ENCODE measurements around the gene PDIA2.

PDIA2 gene

GRCh38 chr16:301950-302349 is 19.0 kb downstream of the PDIA2 start:
- Histone ChIP-seq H3K9ac (ENCODE audit: low read length) (no peak overlapping the region), H4K20me1 (ENCODE audit: insufficient read depth, low read length) (no peaks in the 10 kb centered on the region), H3K4me1 (ENCODE audit: low read length) (no peaks in the 10 kb centered on the region), H3K9me3 (ENCODE audit: insufficient read depth, low read length) (no peaks in the 10 kb centered on the region), H3K27ac (ENCODE audit: low read length) (no peak overlapping the region), H2AFZ (ENCODE audit: low read depth, low read length) (no peak overlapping the region), H3K4me2 (ENCODE audit: low read length) (no peak overlapping the region), H3K4me3 (ENCODE audit: low read length) (no peak overlapping the region), H3K36me3 (replicated peaks; ENCODE audit: low read depth, low read length) (peaks cover 5% of the 10 kb centered on the region), H3K79me2 (ENCODE audit: low read length) (no peaks in the 10 kb centered on the region), H3K27me3 (ENCODE audit: low read depth, low read length) (no peaks in the 10 kb centered on the region)
- no peak for TF ChIP-seq EZH2phosphoT487 (IDR thresholded peaks at IDR 0.05; ENCODE audit: low read depth)
- TF ChIP-seq, protein P1, sequence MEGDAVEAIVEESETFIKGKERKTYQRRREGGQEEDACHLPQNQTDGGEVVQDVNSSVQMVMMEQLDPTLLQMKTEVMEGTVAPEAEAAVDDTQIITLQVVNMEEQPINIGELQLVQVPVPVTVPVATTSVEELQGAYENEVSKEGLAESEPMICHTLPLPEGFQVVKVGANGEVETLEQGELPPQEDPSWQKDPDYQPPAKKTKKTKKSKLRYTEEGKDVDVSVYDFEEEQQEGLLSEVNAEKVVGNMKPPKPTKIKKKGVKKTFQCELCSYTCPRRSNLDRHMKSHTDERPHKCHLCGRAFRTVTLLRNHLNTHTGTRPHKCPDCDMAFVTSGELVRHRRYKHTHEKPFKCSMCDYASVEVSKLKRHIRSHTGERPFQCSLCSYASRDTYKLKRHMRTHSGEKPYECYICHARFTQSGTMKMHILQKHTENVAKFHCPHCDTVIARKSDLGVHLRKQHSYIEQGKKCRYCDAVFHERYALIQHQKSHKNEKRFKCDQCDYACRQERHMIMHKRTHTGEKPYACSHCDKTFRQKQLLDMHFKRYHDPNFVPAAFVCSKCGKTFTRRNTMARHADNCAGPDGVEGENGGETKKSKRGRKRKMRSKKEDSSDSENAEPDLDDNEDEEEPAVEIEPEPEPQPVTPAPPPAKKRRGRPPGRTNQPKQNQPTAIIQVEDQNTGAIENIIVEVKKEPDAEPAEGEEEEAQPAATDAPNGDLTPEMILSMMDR (IDR thresholded peaks at IDR 0.05; ENCODE audit: low read depth, low read length) = no peak

- Histone ChIP-seq H3K27me3 (ENCODE audit: low read depth, low read length) (no peaks in the 10 kb centered on the region), H3K4me3 (ENCODE audit: low read length) (no peak overlapping the region), H3K9ac (ENCODE audit: low read length) (no peak overlapping the region), H3K9me3 (ENCODE audit: insufficient read depth, low read length) (no peaks in the 10 kb centered on the region), H4K20me1 (ENCODE audit: insufficient read depth, low read length) (no peaks in the 10 kb centered on the region), H2AFZ (ENCODE audit: low read depth, low read length) (no peak overlapping the region), H3K36me3 (replicated peaks; ENCODE audit: low read depth, low read length) (peaks cover 5% of the 10 kb centered on the region), H3K79me2 (ENCODE audit: low read length) (no peaks in the 10 kb centered on the region), H3K4me2 (ENCODE audit: low read length) (no peak overlapping the region), H3K27ac (ENCODE audit: low read length) (no peak overlapping the region), H3K4me1 (ENCODE audit: low read length) (no peaks in the 10 kb centered on the region)
- TF ChIP-seq, protein P1 (IDR thresholded peaks at IDR 0.05; ENCODE audit: low read depth, low read length) = no peak
- no peak for TF ChIP-seq EZH2phosphoT487 (IDR thresholded peaks at IDR 0.05; ENCODE audit: low read depth)
Measured at GRCh38 chr16:303760-304505, 21.0 kb downstream of the PDIA2 start.

DNA sequence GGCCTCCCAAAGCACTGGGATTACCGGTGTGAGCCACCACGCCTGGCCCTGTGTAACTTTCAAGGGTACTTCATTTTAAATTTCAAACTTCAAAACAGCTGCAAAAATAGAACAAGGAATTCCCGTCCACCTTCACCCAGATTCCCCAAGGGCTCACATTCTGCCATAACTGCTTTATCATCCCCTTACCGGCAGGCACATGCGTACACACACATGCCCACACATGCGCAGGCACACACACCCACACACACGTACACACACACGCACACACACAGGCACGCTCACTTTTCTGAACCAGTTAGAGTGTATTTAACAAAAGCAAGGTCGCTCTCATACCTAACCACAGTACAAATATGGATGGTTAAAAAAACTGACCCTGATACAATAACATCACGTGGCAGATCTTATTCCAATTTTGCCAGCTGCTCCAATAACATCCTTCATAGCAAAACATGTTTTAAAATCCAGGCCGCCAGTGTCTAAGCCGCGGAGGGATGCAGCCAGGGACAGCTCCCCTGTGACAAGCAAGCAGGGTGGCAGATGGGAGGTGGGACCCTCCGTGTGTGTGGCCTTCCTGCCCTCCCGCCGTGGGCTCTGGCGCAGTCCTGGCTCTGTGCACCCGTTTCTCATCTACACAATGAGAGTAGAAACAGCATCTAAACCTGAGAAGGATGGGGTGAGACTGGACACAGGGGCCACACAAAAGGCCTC is 23.1 kb downstream of the PDIA2 start:
- H3K4me2 ChIP-seq (ENCODE audit: low read length) = no peak overlapping the region
- TF ChIP-seq EZH2phosphoT487 (IDR thresholded peaks at IDR 0.05; ENCODE audit: low read depth) = no peak
- TF ChIP-seq, protein P1 (IDR thresholded peaks at IDR 0.05; ENCODE audit: low read depth, low read length) = no peak
- no peak overlapping the region for H3K9ac ChIP-seq (ENCODE audit: low read length)

DNA sequence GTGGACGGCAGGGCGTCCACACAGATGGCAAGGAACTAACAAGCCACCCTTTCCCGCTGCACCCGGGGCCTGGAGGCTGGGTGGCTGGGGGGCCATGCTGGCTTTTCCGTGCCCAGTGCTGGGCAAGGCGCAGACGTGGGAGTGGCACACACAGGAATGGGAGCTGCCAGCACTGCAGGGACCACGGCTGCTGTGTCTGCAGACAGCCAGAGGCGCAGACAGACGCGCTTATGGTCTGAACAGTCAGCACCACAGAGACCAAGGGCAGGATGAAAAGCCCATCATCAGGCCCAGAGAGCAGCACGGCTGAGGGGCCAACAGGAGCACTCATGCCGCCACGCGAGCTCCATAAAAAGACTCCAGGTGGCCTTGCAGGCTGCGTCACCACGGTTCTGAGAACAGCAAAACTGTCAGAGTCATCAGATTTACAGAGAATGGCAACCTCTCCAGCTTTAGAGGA is 24.0 kb downstream of the PDIA2 start:
- 0 out of 2 replicates have a peak, but pooled peaks cover 3% of the 10 kb centered on the region for H4K20me1 ChIP-seq (ENCODE audit: insufficient read depth, low read length)
- H3K27me3 ChIP-seq (ENCODE audit: low read depth, low read length) = no peaks in the 10 kb centered on the region
- no peak for TF ChIP-seq EZH2phosphoT487 (IDR thresholded peaks at IDR 0.05; ENCODE audit: low read depth)
- TF ChIP-seq, protein P1 (IDR thresholded peaks at IDR 0.05; ENCODE audit: low read depth, low read length) = no peak
- H3K4me2 ChIP-seq (ENCODE audit: low read length) = no peak overlapping the region
- H3K27ac ChIP-seq (ENCODE audit: low read length) = no peak overlapping the region
- no peak overlapping the region for H3K9ac ChIP-seq (ENCODE audit: low read length)
- H3K36me3 ChIP-seq (replicated peaks; ENCODE audit: low read depth, low read length) = peaks cover 8% of the 10 kb centered on the region
- H3K9me3 ChIP-seq (ENCODE audit: insufficient read depth, low read length) = no peaks in the 10 kb centered on the region
- no peaks in the 10 kb centered on the region for H3K79me2 ChIP-seq (ENCODE audit: low read length)
- no peak overlapping the region for H3K4me3 ChIP-seq (ENCODE audit: low read length)
- H3K4me1 ChIP-seq (ENCODE audit: low read length) = no peaks in the 10 kb centered on the region
- no peak overlapping the region for H2AFZ ChIP-seq (ENCODE audit: low read depth, low read length)

More for the DNA sequence above, 23.1 kb downstream of the PDIA2 start:
- Histone ChIP-seq H3K79me2 (ENCODE audit: low read length) (no peaks in the 10 kb centered on the region), H4K20me1 (ENCODE audit: insufficient read depth, low read length) (0 out of 2 replicates have a peak, but pooled peaks cover 3% of the 10 kb centered on the region), H3K36me3 (replicated peaks; ENCODE audit: low read depth, low read length) (peaks cover 8% of the 10 kb centered on the region), H2AFZ (ENCODE audit: low read depth, low read length) (no peak overlapping the region), H3K4me3 (ENCODE audit: low read length) (no peak overlapping the region), H3K9me3 (ENCODE audit: insufficient read depth, low read length) (no peaks in the 10 kb centered on the region), H3K27me3 (ENCODE audit: low read depth, low read length) (no peaks in the 10 kb centered on the region), H3K27ac (ENCODE audit: low read length) (no peak overlapping the region), H3K4me1 (ENCODE audit: low read length) (no peaks in the 10 kb centered on the region)
